Breast epithelium (tissue), 4 donors: Measurements from ENCODE around the gene PCDHGC3. TPM values are rescaled to one million over a fixed set of nuclear protein-coding genes. Genes with fewer than 3 reads are reported as not detected.
A peak's percentile ranks its signal among the peaks of the same experiment; 100 is the strongest.

Source experiments
- DNase-seq, 2 donors: peaks; one replicate each; pipeline ENCODE4 v3.0.0-alpha.2; 2019; ENCODE audit warnings: low spot score in 2 of 2
- H3K27ac ChIP-seq, 2 donors: fragments of 200-600 bp; sonication (generic) in 1 of 2; one replicate each; pipeline ENCODE4 v1.5.1; 2016 to 2019; ENCODE audit warnings: mild to moderate bottlenecking in 1 of 2
- H3K27me3 ChIP-seq, 2 donors: fragments of 200-600 bp; sonication (generic) in 1 of 2; one replicate each; pipeline versions ENCODE4 v1.5.1 to v1.6.0; 2017 to 2019; ENCODE audit warnings: control low read depth in 1 of 2, mild to moderate bottlenecking in 1 of 2
- H3K36me3 ChIP-seq: fragments of 200-600 bp; one replicate; pipeline ENCODE4 v1.5.1; 2019
- H3K4me1 ChIP-seq, 2 donors: fragments of 200-600 bp; sonication (generic); one replicate each; pipeline ENCODE4 v1.5.1; 2016 to 2019; ENCODE audit warnings: control low read depth in 1 of 2
- H3K4me3 ChIP-seq, 3 donors: fragments of 200-600 bp; sonication (generic); 1 replicate in 2 of 3; 2 replicates in 1 of 3; pipeline ENCODE4 v1.5.1; 2016 to 2019; ENCODE audit warnings: mild to moderate bottlenecking in 3 of 3, moderate library complexity in 2 of 3
- H3K9me3 ChIP-seq, 2 donors: fragments of 200-600 bp; sonication (generic) in 1 of 2; one replicate each; pipeline ENCODE4 v1.5.1; 2016 to 2019; ENCODE audit warnings: control low read depth in 1 of 2
- POLR2A ChIP-seq: fragments of 450-650 bp; IDR thresholded peaks from one replicate; pipeline ENCODE4 v1.6.1; 2016; ENCODE audit warnings: antibody characterized with exemption, mild to moderate bottlenecking, moderate library complexity
- POLR2AphosphoS5 ChIP-seq, 3 donors: sonication (generic); formaldehyde crosslinking; IDR thresholded peaks; one replicate each; pipeline ENCODE4 v1.6.1; 2017; ENCODE audit warnings: antibody characterized with exemption in 3 of 3
- intact Hi-C: fragments of 100-400 bp; cut with DNase I; formaldehyde crosslinking; loops from one replicate; pipeline ENCODE4 v1.15.1; 2023; ENCODE audit warnings: low total_unique reads
- total RNA-seq, 3 donors: library from RNA; depleted of rRNA; stranded (reverse); fragments of >200 nt; gene quantifications; one replicate each; pipeline ENCODE4 v1.1.0, GENCODE V29; 2016
- TF ChIP-seq, protein P1 (sequence below), 3 donors: fragments of 450-650 bp; IDR thresholded peaks; one replicate each; pipeline ENCODE4 v1.5.1; 2016 to 2017; ENCODE audit warnings: antibody characterized with exemption in 3 of 3, mild to moderate bottlenecking in 3 of 3, moderate library complexity in 3 of 3

Gene PCDHGC3
- total RNA-seq, 3 donors from 2014 or later: 29.6 to 41.6 (median 35.1) TPM

DNA sequence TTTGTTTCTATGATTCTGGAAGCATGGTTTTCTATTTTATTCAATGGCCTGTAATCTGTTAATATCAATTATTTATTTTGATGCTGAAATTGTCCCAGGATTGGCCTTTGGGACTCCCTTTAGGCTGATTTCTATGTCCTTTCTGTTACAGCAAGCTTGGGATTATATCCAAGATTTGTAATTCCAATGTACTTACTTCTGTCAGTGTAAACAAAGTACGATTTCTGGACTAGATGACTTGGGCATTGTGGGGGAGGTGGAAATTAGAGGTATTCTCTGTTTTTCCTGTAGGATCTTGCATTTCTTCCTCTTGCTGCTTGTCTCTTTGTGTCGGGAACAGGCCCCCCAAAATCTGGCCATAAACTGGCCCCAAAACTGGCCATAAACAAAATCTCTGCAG is 41.8 kb upstream of the PCDHGC3 start:
- Histone ChIP-seq H3K4me1 (no peaks in the 10 kb centered on the region), H3K27ac (no peak overlapping the region), H3K36me3 (no peaks in the 10 kb centered on the region), H3K27me3 (no peaks in the 10 kb centered on the region), H3K4me3 (no peak overlapping the region), H3K9me3 (peaks cover 84 to 99% of the 10 kb centered on the region in 2 donors)
- DNase-seq: no peak
- intact Hi-C loops: no loop called here
- TF ChIP-seq, protein P1, sequence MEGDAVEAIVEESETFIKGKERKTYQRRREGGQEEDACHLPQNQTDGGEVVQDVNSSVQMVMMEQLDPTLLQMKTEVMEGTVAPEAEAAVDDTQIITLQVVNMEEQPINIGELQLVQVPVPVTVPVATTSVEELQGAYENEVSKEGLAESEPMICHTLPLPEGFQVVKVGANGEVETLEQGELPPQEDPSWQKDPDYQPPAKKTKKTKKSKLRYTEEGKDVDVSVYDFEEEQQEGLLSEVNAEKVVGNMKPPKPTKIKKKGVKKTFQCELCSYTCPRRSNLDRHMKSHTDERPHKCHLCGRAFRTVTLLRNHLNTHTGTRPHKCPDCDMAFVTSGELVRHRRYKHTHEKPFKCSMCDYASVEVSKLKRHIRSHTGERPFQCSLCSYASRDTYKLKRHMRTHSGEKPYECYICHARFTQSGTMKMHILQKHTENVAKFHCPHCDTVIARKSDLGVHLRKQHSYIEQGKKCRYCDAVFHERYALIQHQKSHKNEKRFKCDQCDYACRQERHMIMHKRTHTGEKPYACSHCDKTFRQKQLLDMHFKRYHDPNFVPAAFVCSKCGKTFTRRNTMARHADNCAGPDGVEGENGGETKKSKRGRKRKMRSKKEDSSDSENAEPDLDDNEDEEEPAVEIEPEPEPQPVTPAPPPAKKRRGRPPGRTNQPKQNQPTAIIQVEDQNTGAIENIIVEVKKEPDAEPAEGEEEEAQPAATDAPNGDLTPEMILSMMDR (IDR thresholded peaks at IDR 0.05): no peak
- TF ChIP-seq POLR2A: no peak
- TF ChIP-seq POLR2AphosphoS5 (IDR thresholded peaks at IDR 0.05): no peak

DNA sequence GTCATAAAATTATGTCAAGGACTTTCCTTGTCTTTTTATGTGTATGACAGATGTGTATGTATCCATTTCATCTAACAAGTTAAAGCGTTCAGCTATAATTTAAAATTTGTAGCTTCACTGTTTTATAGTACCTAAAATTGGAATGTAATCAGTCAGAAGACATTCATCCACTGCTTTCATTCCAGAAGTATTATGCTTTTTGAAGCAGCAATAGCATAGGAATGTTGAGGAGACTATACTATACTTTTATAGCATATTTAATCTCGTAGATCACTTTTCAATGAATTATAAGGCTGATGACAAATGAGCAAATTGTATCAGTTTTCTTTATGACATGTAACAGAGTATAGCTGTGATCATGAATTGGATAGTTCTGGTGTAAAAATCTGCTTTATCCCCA is 38.5 kb upstream of the PCDHGC3 start:
- no peaks in the 10 kb centered on the region for H3K4me1 ChIP-seq
- peaks cover 90 to 100% of the 10 kb centered on the region in 2 donors for H3K9me3 ChIP-seq
- H3K36me3 ChIP-seq: no peaks in the 10 kb centered on the region
- intact Hi-C loops: no loop called here
- no peak for DNase-seq
- TF ChIP-seq, protein P1 (IDR thresholded peaks at IDR 0.05): no peak
- TF ChIP-seq POLR2A: no peak
- no peak for TF ChIP-seq POLR2AphosphoS5 (IDR thresholded peaks at IDR 0.05)
- H3K27ac ChIP-seq: no peak overlapping the region
- H3K27me3 ChIP-seq: no peaks in the 10 kb centered on the region
- H3K4me3 ChIP-seq: no peak overlapping the region

DNA sequence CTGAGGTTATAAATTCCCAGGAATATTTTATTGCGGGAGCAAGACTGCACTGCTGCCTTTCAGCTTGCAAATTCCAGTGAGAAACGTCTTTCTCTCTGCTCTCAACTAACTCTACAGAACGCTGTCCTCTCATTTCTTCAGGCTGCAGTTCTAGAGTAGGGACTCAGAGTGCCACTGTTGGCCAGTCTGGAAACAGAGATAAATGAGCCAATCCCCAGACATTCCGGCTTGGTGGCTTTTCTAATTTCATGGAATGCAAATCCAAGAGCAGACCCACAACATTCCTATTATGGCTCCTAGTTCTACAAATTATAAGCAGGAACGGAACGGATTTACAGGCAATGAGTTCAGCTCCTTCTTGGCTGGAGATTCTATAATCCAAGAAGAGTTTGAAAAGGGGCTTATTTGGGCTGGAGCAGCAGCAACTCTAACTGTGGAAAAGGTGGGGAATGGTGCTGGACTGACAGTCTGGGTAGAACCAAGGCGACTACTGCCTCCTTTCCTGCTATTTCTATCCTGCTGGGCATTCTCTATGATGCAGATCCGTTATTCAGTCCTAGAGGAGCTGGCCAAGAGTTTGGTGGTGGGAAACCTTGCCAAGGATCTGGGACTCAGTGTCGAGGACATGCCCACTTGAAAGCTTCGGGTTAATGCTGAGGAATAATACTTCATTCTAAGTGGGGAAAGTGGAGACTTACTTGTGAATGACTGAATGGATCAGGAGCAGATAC is 36.2 kb upstream of the PCDHGC3 start:
- H3K36me3 ChIP-seq: no peaks in the 10 kb centered on the region
- H3K9me3 ChIP-seq: peaks cover 84 to 97% of the 10 kb centered on the region in 2 donors
- TF ChIP-seq, protein P1 (IDR thresholded peaks at IDR 0.05): no peak
- TF ChIP-seq POLR2AphosphoS5 (IDR thresholded peaks at IDR 0.05) (no peak), POLR2A (no peak)
- no peaks in the 10 kb centered on the region for H3K27me3 ChIP-seq
- H3K4me3 ChIP-seq: no peak overlapping the region
- intact Hi-C loops: no loop called here
- no peaks in the 10 kb centered on the region for H3K4me1 ChIP-seq
- DNase-seq: no peak
- H3K27ac ChIP-seq: no peak overlapping the region

DNA sequence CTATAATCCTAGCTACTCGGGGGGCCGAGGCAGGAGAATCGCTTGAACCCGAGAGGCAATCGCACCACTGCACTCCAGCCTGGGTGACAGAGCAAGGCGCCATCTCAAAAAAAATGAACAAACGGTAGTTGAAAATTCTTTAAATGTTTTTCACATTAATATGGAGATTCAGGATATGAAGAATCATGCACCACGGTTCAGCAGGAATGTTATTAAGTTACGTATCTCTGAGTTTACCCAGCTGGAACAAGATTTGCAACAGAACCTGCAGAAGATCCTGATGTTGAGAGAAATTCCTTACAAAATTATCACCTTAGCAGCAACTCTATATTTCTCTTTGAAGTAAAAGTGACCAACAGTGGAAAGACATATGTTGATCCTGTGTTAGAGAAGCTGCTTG is 35.4 kb upstream of the PCDHGC3 start:
- Histone ChIP-seq H3K9me3 (peaks cover 89 to 97% of the 10 kb centered on the region in 2 donors), H3K27ac (no peak overlapping the region), H3K27me3 (no peaks in the 10 kb centered on the region), H3K4me3 (no peak overlapping the region), H3K4me1 (no peaks in the 10 kb centered on the region), H3K36me3 (no peaks in the 10 kb centered on the region)
- intact Hi-C loops: no loop called here
- DNase-seq: no peak
- TF ChIP-seq, protein P1 (IDR thresholded peaks at IDR 0.05): no peak
- no peak for TF ChIP-seq POLR2A
- TF ChIP-seq POLR2AphosphoS5 (IDR thresholded peaks at IDR 0.05): no peak

DNA sequence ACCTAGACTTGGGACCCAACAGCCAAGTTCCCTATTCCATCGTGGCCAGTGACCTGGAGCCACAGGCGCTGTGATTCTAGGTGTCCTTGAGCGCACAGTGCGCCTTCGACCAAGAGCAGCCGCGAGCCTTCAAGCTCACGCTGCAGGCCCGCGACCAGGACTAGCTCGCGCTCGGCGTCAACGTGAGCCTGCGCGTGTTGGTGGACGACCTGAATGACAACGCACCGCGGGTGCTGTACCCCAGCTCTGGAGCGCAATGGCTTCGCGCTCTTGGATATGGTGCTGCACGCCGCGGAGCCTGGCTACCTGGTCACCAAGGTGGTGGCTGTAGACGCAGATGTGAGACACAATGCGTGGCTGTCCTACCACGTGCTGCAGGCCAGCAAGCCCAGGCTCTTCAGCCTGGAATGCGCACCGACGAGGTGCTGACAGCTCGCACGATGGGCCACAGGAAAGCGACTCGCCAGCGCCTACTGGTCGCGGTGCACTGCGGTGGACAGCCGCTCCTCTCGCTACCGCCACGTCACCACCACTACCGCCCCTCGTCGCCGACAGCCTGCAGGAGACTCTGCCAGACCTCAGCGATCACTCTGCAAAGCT is 34.1 kb upstream of the PCDHGC3 start:
- Histone ChIP-seq H3K4me3 (peak overlapping the region in 1 of 3 donors; percentile 13), H3K27ac (no peak overlapping the region), H3K4me1 (no peaks in the 10 kb centered on the region), H3K36me3 (no peaks in the 10 kb centered on the region), H3K9me3 (peaks cover 91 to 97% of the 10 kb centered on the region in 2 donors), H3K27me3 (no peaks in the 10 kb centered on the region)
- no peak for DNase-seq
- intact Hi-C loops: no loop called here
- TF ChIP-seq POLR2A: no peak
- TF ChIP-seq, protein P1 (IDR thresholded peaks at IDR 0.05): no peak
